ENCODE measurements around the gene RAB3C. TPM values are rescaled to one million over a fixed set of nuclear protein-coding genes. Genes with fewer than 3 reads are reported as not detected.

Gene RAB3C
- total RNA-seq, 2 donors from 2014 or later: 0.41 to 2.8 TPM

- Histone ChIP-seq H3K9me3 (no peaks in the 10 kb centered on the region), H3K27me3 (replicated peaks; ENCODE audit: insufficient read depth) (no peaks in the 10 kb centered on the region), H3K4me3 (no peak overlapping the region), H3K36me3 (no peaks in the 10 kb centered on the region), H3K4me1 (ENCODE audit: control insufficient read depth in 1 of 2, low read depth in 2 of 2) (no peaks in the 10 kb centered on the region), H3K27ac (no peak overlapping the region)
- TF ChIP-seq, protein P1, sequence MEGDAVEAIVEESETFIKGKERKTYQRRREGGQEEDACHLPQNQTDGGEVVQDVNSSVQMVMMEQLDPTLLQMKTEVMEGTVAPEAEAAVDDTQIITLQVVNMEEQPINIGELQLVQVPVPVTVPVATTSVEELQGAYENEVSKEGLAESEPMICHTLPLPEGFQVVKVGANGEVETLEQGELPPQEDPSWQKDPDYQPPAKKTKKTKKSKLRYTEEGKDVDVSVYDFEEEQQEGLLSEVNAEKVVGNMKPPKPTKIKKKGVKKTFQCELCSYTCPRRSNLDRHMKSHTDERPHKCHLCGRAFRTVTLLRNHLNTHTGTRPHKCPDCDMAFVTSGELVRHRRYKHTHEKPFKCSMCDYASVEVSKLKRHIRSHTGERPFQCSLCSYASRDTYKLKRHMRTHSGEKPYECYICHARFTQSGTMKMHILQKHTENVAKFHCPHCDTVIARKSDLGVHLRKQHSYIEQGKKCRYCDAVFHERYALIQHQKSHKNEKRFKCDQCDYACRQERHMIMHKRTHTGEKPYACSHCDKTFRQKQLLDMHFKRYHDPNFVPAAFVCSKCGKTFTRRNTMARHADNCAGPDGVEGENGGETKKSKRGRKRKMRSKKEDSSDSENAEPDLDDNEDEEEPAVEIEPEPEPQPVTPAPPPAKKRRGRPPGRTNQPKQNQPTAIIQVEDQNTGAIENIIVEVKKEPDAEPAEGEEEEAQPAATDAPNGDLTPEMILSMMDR (IDR thresholded peaks at IDR 0.05): no peak
- no peak for ATAC-seq (ENCODE audit: insufficient number of reproducible peaks, low FRiP score, low read depth)
- DNase-seq (ENCODE audit: low spot score): no peak
Observed at GRCh38 chr5:58849223-58849622, 266.3 kb downstream of the RAB3C start.

GRCh38 chr5:58849921-58850667, 267.2 kb downstream of the RAB3C start:
- no peaks in the 10 kb centered on the region for H3K4me1 ChIP-seq (ENCODE audit: control insufficient read depth in 1 of 2, low read depth in 2 of 2)
- H3K27me3 ChIP-seq (replicated peaks; ENCODE audit: insufficient read depth): no peaks in the 10 kb centered on the region
- DNase-seq (ENCODE audit: low spot score) (no peak), ATAC-seq (ENCODE audit: insufficient number of reproducible peaks, low FRiP score, low read depth) (no peak)
- TF ChIP-seq, protein P1 (IDR thresholded peaks at IDR 0.05): peak; percentile 18
- no peak overlapping the region for H3K4me3 ChIP-seq
- H3K27ac ChIP-seq: no peak overlapping the region
- H3K36me3 ChIP-seq: no peaks in the 10 kb centered on the region
- no peaks in the 10 kb centered on the region for H3K9me3 ChIP-seq

- TF ChIP-seq, protein P1 (IDR thresholded peaks at IDR 0.05): no peak
- Histone ChIP-seq H3K4me1 (ENCODE audit: control insufficient read depth in 1 of 2, low read depth in 2 of 2) (no peaks in the 10 kb centered on the region), H3K27me3 (replicated peaks; ENCODE audit: insufficient read depth) (no peaks in the 10 kb centered on the region), H3K9me3 (no peaks in the 10 kb centered on the region), H3K27ac (no peak overlapping the region), H3K4me3 (no peak overlapping the region), H3K36me3 (no peaks in the 10 kb centered on the region)
- ATAC-seq (ENCODE audit: insufficient number of reproducible peaks, low FRiP score, low read depth): no peak
- no peak for DNase-seq (ENCODE audit: low spot score)
Observed at GRCh38 chr5:58851153-58851552, 268.3 kb downstream of the RAB3C start.

- ATAC-seq (ENCODE audit: insufficient number of reproducible peaks, low FRiP score, low read depth): no peak
- H3K9me3 ChIP-seq: no peaks in the 10 kb centered on the region
- H3K27ac ChIP-seq: no peak overlapping the region
- no peaks in the 10 kb centered on the region for H3K36me3 ChIP-seq
- H3K4me1 ChIP-seq (ENCODE audit: control insufficient read depth in 1 of 2, low read depth in 2 of 2): no peaks in the 10 kb centered on the region
- H3K27me3 ChIP-seq (replicated peaks; ENCODE audit: insufficient read depth): no peaks in the 10 kb centered on the region
- TF ChIP-seq, protein P1 (IDR thresholded peaks at IDR 0.05): no peak
- H3K4me3 ChIP-seq: no peak overlapping the region
- DNase-seq (ENCODE audit: low spot score): no peak
Observed at GRCh38 chr5:58851571-58851970, 268.7 kb downstream of the RAB3C start.

- DNase-seq (ENCODE audit: low spot score) (no peak), ATAC-seq (ENCODE audit: insufficient number of reproducible peaks, low FRiP score, low read depth) (no peak)
- Histone ChIP-seq H3K4me1 (ENCODE audit: control insufficient read depth in 1 of 2, low read depth in 2 of 2) (no peaks in the 10 kb centered on the region), H3K27me3 (replicated peaks; ENCODE audit: insufficient read depth) (no peaks in the 10 kb centered on the region), H3K27ac (no peak overlapping the region), H3K36me3 (no peaks in the 10 kb centered on the region), H3K4me3 (no peak overlapping the region), H3K9me3 (no peaks in the 10 kb centered on the region)
- TF ChIP-seq, protein P1 (IDR thresholded peaks at IDR 0.05): no peak
Observed at GRCh38 chr5:58852566-58852965, 269.7 kb downstream of the RAB3C start.
